ENCODE data around the gene HES5. TPM values are rescaled to one million over a fixed set of nuclear protein-coding genes. Genes with fewer than 3 reads are reported as not detected.

The HES5 gene
- total and polyA plus RNA-seq, 2 of the 4 experiments (the other 2 are of a cell fraction), result not detected

- no peak overlapping the region for H3K4ac ChIP-seq (ENCODE audit: low read depth, low read length)
- CTCF ChIA-PET, result no interaction called here
Observed at GRCh38 chr1:2492091-2492490, 38.0 kb downstream of the HES5 start.

More at GRCh38 chr1:2492091-2492490, 38.0 kb downstream of the HES5 start:
- WGBS, 2 experiments (ENCODE audit: extremely low coverage in 2 of 2, insufficient read length in 1 of 2), result 72% methylated on average over 6 of the region's 13 CpGs; no CpG with 5 or more reads in 1 of the 2 experiments
- in situ Hi-C loops (cut with MboI; ENCODE audit: low sequenced_read_pairs) (no loop called here), dilution Hi-C loops (cut with HindIII; ENCODE audit: low sequenced_read_pairs, unreplicated experiment) (no loop called here), intact Hi-C loops (cut with micrococcal nuclease) (no loop called here)
- Histone ChIP-seq H2BK120ac (ENCODE audit: low read depth, low read length) (no peak overlapping the region), H4K5ac (ENCODE audit: low read depth, low read length) (no peak overlapping the region), H3K4me1 (ENCODE audit: control insufficient read depth, insufficient read depth, low read length) (no peaks in the 10 kb centered on the region), H3K18ac (ENCODE audit: low read depth, low read length) (no peak overlapping the region), H3K9ac (ENCODE audit: low read depth, low read length) (no peak overlapping the region), H2AK5ac (ENCODE audit: low read depth, low read length) (no peak overlapping the region), H3K9me1 (ENCODE audit: insufficient read depth, low read length) (no peaks in the 10 kb centered on the region), H4K20me1 (ENCODE audit: insufficient read depth, low read length) (no peaks in the 10 kb centered on the region; the same call in 1 of the 2 replicates), H3K27me3 (ENCODE audit: control insufficient read depth, insufficient read depth, low read length) (peaks cover 17% of the 10 kb centered on the region; the same call in 1 of the 2 replicates), H2BK5ac (ENCODE audit: low read depth, low read length, poor library complexity, severe bottlenecking) (no peak overlapping the region), H3K36me3 (ENCODE audit: control insufficient read depth, insufficient read depth, low read length) (no peaks in the 10 kb centered on the region), H4K8ac (ENCODE audit: low read depth in 2 of 2, low read length in 2 of 2) (no peak overlapping the region), H3K9me3 (ENCODE audit: control insufficient read depth, insufficient read depth, low read length) (peaks cover 11% of the 10 kb centered on the region), H3K56ac (ENCODE audit: extremely low read depth, insufficient read depth, low read length) (no peak overlapping the region), H3K27ac (ENCODE audit: insufficient read depth, low read length) (no peak overlapping the region), H3K79me1 (ENCODE audit: low read depth in 1 of 2, low read length in 2 of 2) (no peaks in the 10 kb centered on the region), H4K91ac (ENCODE audit: insufficient read depth, low read depth, low read length) (no peak overlapping the region), H2AK9ac (replicated peaks; ENCODE audit: low read depth, low read length, poor library complexity) (no peak overlapping the region), H2BK15ac (ENCODE audit: low read depth, low read length) (no peak overlapping the region), H3K4me3 (ENCODE audit: insufficient read depth, low read depth, low read length) (no peak overlapping the region), H3K4me2 (ENCODE audit: low read depth, low read length) (no peak overlapping the region), H2AFZ (replicated peaks; ENCODE audit: low read length, poor library complexity) (no peak overlapping the region), H2BK20ac (ENCODE audit: low read depth, low read length) (no peak overlapping the region), H3K14ac (replicated peaks; ENCODE audit: low read depth, low read length) (no peak overlapping the region), H3K23ac (ENCODE audit: low read depth, low read length) (no peak overlapping the region)
- no TSS peak for BruUV-seq (replicated peaks)
- POLR2A ChIA-PET (ENCODE audit: unreplicated experiment), result no interaction called here
- no peak for ATAC-seq (ENCODE audit: low read depth)
- no peak for DNase-seq
- TF ChIP-seq USF2 (IDR thresholded peaks at IDR 0.05; ENCODE audit: low read depth, low read length) (no peak), RAD21 (IDR thresholded peaks at IDR 0.05; ENCODE audit: low read length) (no peak), NFE2L2 (IDR thresholded peaks at IDR 0.05; ENCODE audit: low read depth, low read length) (no peak), RCOR1 (IDR thresholded peaks at IDR 0.05; ENCODE audit: insufficient replicate concordance, low read length) (no peak), BHLHE40 (IDR thresholded peaks at IDR 0.05; ENCODE audit: low read depth, low read length) (no peak), MXI1 (IDR thresholded peaks at IDR 0.05; ENCODE audit: borderline replicate concordance, low read depth, low read length) (no peak)
